ENCODE measurements around the gene PCP4. TPM values are rescaled to one million over a fixed set of nuclear protein-coding genes. Genes with fewer than 3 reads are reported as not detected.

Gene PCP4
- total RNA-seq, 1 donor from 2014 or later, result 18.1 TPM

- TF ChIP-seq CTCF (IDR thresholded peaks at IDR 0.05; ENCODE audit: unreplicated experiment), result no peak
- peaks cover 7% of the 10 kb centered on the region for H3K36me3 Mint-ChIP-seq
- H3K9me3 Mint-ChIP-seq, result peaks cover 35% of the 10 kb centered on the region
- H3K27ac Mint-ChIP-seq, result no peak overlapping the region
- H3K27me3 Mint-ChIP-seq (ENCODE audit: low read depth), result no peaks in the 10 kb centered on the region
- H3K4me3 Mint-ChIP-seq, result no peak overlapping the region
- H3K4me1 Mint-ChIP-seq, result peaks cover 4% of the 10 kb centered on the region
- no peak for DNase-seq (ENCODE audit: low spot score in 2 of 2, unreplicated experiment in 2 of 2)
Observed at GRCh38 chr21:39958731-39959130, 91.5 kb downstream of the PCP4 start.

- H3K27ac Mint-ChIP-seq, result no peak overlapping the region
- H3K4me1 Mint-ChIP-seq, result peaks cover 4% of the 10 kb centered on the region
- H3K27me3 Mint-ChIP-seq (ENCODE audit: low read depth), result no peaks in the 10 kb centered on the region
- DNase-seq (ENCODE audit: low spot score in 2 of 2, unreplicated experiment in 2 of 2), result no peak
- no peak overlapping the region for H3K4me3 Mint-ChIP-seq
- peaks cover 11% of the 10 kb centered on the region for H3K36me3 Mint-ChIP-seq
- TF ChIP-seq CTCF (IDR thresholded peaks at IDR 0.05; ENCODE audit: unreplicated experiment), result no peak
- H3K9me3 Mint-ChIP-seq, result peaks cover 40% of the 10 kb centered on the region
Observed at GRCh38 chr21:39961251-39961650, 94.0 kb downstream of the PCP4 start.

GRCh38 chr21:39965026-39965425 lies 97.8 kb downstream of the PCP4 start:
- peaks cover 10% of the 10 kb centered on the region for H3K36me3 Mint-ChIP-seq
- no peak overlapping the region for H3K27ac Mint-ChIP-seq
- no peak for TF ChIP-seq CTCF (IDR thresholded peaks at IDR 0.05; ENCODE audit: unreplicated experiment)
- no peak overlapping the region for H3K4me3 Mint-ChIP-seq
- no peak for DNase-seq (ENCODE audit: low spot score in 2 of 2, unreplicated experiment in 2 of 2)
- no peaks in the 10 kb centered on the region for H3K4me1 Mint-ChIP-seq
- H3K27me3 Mint-ChIP-seq (ENCODE audit: low read depth), result no peaks in the 10 kb centered on the region
- H3K9me3 Mint-ChIP-seq, result peaks cover 57% of the 10 kb centered on the region

GRCh38 chr21:39966786-39967185 lies 99.5 kb downstream of the PCP4 start:
- TF ChIP-seq CTCF (IDR thresholded peaks at IDR 0.05; ENCODE audit: unreplicated experiment), result no peak
- Mint-ChIP-seq H3K4me1 (peaks cover 6% of the 10 kb centered on the region), H3K27ac (no peak overlapping the region), H3K9me3 (peaks cover 40% of the 10 kb centered on the region), H3K4me3 (no peak overlapping the region), H3K36me3 (peaks cover 4% of the 10 kb centered on the region), H3K27me3 (ENCODE audit: low read depth) (no peaks in the 10 kb centered on the region)
- no peak for DNase-seq (ENCODE audit: low spot score in 2 of 2, unreplicated experiment in 2 of 2)

GRCh38 chr21:39968010-39968409 lies 100.8 kb downstream of the PCP4 start:
- H3K4me3 Mint-ChIP-seq, result no peak overlapping the region

More at GRCh38 chr21:39968010-39968409, 100.8 kb downstream of the PCP4 start:
- peaks cover 18% of the 10 kb centered on the region for H3K4me1 Mint-ChIP-seq
- H3K9me3 Mint-ChIP-seq, result peaks cover 31% of the 10 kb centered on the region
- peaks cover 4% of the 10 kb centered on the region for H3K36me3 Mint-ChIP-seq
- no peaks in the 10 kb centered on the region for H3K27me3 Mint-ChIP-seq (ENCODE audit: low read depth)
- no peak overlapping the region for H3K27ac Mint-ChIP-seq
- DNase-seq (ENCODE audit: low spot score in 2 of 2, unreplicated experiment in 2 of 2), result no peak
- TF ChIP-seq CTCF (IDR thresholded peaks at IDR 0.05; ENCODE audit: unreplicated experiment), result no peak

All from mesothelial cell of epicardium (in vitro differentiated cells).